ENCODE results near the gene CCDC18.
A peak's percentile ranks its signal among the peaks of the same experiment; 100 is the strongest.
"Not testable (repeated sequence)": the region's sequence is repeated elsewhere in the genome, so short reads cannot be mapped to it uniquely, and the experiment has no call there.

Gene CCDC18

GRCh38 chr1:93174638-93175037, 5.9 kb upstream of the CCDC18 start:
- H3K27ac ChIP-seq (ENCODE audit: extremely low read depth, low read depth, low read length); H3K4me3 ChIP-seq (ENCODE audit: low read depth, low read length); H3K4me1 ChIP-seq (ENCODE audit: control insufficient read depth, insufficient read depth, low read length); H3K9me3 ChIP-seq (ENCODE audit: control insufficient read depth, insufficient read depth, low read depth, low read length); POLR2A ChIA-PET: not testable (repeated sequence)
- CTCF ChIA-PET, result interaction anchor here (0.5 kb wide), 1 partner anchor 105 kb away, joined by 3 read pairs; no protein-coding TSS in a partner anchor
- TF ChIP-seq, protein P1, sequence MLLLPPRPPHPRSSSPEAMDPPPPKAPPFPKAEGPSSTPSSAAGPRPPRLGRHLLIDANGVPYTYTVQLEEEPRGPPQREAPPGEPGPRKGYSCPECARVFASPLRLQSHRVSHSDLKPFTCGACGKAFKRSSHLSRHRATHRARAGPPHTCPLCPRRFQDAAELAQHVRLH (tag by site-specific recombination; IDR thresholded peaks at IDR 0.05), result peak; percentile 61
- TF ChIP-seq ZNF146 (tag by site-specific recombination; IDR thresholded peaks at IDR 0.05), result peak; percentile 95
- peaks cover 0 to 15% of the 10 kb centered on the region in 2 experiments; a peak in 2 of 3 replicates for H3K36me3 ChIP-seq (ENCODE audit: control insufficient read depth in 2 of 2, insufficient read depth in 1 of 2, low read length in 2 of 2)

- POLR2A ChIA-PET, result interaction anchor here (0.6 to 3.6 kb wide), 2 partner anchors 13 to 99 kb away, joined by 3 to 16 read pairs; partner anchors contain the start of gene MTF2
- TF ChIP-seq ZBTB17 (tag by site-specific recombination; IDR thresholded peaks at IDR 0.05) (0 out of 2 replicates have a peak, but pooled peaks have one; percentile 38), ZNF629 (tag by site-specific recombination; IDR thresholded peaks at IDR 0.05) (no peak), ZNF133 (tag by site-specific recombination; IDR thresholded peaks at IDR 0.05) (no peak), ZNF324 (tag by site-specific recombination; IDR thresholded peaks at IDR 0.05) (no peak), ZNF571 (tag by site-specific recombination; IDR thresholded peaks at IDR 0.05) (no peak), ZNF501 (tag by site-specific recombination; IDR thresholded peaks at IDR 0.05) (no peak), ZNF366 (tag by site-specific recombination; conservative IDR thresholded peaks at IDR 0.05) (0 out of 2 replicates have a peak, but pooled peaks have one; percentile 21), PRDM2 (tag by site-specific recombination; IDR thresholded peaks at IDR 0.05; ENCODE audit: borderline replicate concordance) (no peak), ZNF791 (tag by site-specific recombination; IDR thresholded peaks at IDR 0.05) (no peak), ZNF549 (tag by site-specific recombination; IDR thresholded peaks at IDR 0.05) (no peak), FEZF1 (tag by site-specific recombination; IDR thresholded peaks at IDR 0.05) (peak; percentile 25; the same call in 1 of the 2 replicates), ZNF335 (tag by site-specific recombination; conservative IDR thresholded peaks at IDR 0.05) (no peak), ZIC2 (tag by site-specific recombination; IDR thresholded peaks at IDR 0.05) (no peak), ZNF112 (tag by site-specific recombination; IDR thresholded peaks at IDR 0.05) (no peak), ZNF510 (tag by site-specific recombination; IDR thresholded peaks at IDR 0.05; ENCODE audit: insufficient replicate concordance) (no peak), ZNF146 (tag by site-specific recombination; IDR thresholded peaks at IDR 0.05) (peak; percentile 97)
- TF ChIP-seq, protein P2, sequence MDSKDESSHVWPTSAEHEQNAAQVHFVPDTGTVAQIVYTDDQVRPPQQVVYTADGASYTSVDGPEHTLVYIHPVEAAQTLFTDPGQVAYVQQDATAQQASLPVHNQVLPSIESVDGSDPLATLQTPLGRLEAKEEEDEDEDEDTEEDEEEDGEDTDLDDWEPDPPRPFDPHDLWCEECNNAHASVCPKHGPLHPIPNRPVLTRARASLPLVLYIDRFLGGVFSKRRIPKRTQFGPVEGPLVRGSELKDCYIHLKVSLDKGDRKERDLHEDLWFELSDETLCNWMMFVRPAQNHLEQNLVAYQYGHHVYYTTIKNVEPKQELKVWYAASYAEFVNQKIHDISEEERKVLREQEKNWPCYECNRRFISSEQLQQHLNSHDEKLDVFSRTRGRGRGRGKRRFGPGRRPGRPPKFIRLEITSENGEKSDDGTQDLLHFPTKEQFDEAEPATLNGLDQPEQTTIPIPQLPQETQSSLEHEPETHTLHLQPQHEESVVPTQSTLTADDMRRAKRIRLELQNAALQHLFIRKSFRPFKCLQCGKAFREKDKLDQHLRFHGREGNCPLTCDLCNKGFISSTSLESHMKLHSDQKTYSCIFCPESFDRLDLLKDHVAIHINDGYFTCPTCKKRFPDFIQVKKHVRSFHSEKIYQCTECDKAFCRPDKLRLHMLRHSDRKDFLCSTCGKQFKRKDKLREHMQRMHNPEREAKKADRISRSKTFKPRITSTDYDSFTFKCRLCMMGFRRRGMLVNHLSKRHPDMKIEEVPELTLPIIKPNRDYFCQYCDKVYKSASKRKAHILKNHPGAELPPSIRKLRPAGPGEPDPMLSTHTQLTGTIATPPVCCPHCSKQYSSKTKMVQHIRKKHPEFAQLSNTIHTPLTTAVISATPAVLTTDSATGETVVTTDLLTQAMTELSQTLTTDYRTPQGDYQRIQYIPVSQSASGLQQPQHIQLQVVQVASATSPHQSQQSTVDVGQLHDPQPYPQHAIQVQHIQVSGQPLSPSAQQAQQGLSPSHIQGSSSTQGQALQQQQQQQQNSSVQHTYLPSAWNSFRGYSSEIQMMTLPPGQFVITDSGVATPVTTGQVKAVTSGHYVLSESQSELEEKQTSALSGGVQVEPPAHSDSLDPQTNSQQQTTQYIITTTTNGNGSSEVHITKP (tag by site-specific recombination; IDR thresholded peaks at IDR 0.05), result no peak
- TF ChIP-seq, protein P3, sequence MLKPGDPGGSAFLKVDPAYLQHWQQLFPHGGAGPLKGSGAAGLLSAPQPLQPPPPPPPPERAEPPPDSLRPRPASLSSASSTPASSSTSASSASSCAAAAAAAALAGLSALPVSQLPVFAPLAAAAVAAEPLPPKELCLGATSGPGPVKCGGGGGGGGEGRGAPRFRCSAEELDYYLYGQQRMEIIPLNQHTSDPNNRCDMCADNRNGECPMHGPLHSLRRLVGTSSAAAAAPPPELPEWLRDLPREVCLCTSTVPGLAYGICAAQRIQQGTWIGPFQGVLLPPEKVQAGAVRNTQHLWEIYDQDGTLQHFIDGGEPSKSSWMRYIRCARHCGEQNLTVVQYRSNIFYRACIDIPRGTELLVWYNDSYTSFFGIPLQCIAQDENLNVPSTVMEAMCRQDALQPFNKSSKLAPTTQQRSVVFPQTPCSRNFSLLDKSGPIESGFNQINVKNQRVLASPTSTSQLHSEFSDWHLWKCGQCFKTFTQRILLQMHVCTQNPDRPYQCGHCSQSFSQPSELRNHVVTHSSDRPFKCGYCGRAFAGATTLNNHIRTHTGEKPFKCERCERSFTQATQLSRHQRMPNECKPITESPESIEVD (tag by site-specific recombination; IDR thresholded peaks at IDR 0.05), result peak; percentile 32; the same call in 1 of the 2 replicates
- no peaks in the 10 kb centered on the region for H3K9me3 ChIP-seq (ENCODE audit: control insufficient read depth, insufficient read depth, low read depth, low read length)
- H3K4me3 ChIP-seq (ENCODE audit: low read depth, low read length), result peak overlapping the region; percentile 98
- peaks cover 0 to 15% of the 10 kb centered on the region in 2 experiments; a peak in 2 of 3 replicates for H3K36me3 ChIP-seq (ENCODE audit: control insufficient read depth in 2 of 2, insufficient read depth in 1 of 2, low read length in 2 of 2)
- CTCF ChIA-PET, result interaction anchor here (0.7 kb wide), 1 partner anchor 320 kb away, joined by 3 read pairs; no protein-coding TSS in a partner anchor
- H3K4me1 ChIP-seq (ENCODE audit: control insufficient read depth, insufficient read depth, low read length), result no peaks in the 10 kb centered on the region
- no peak overlapping the region for H3K27ac ChIP-seq (ENCODE audit: extremely low read depth, low read depth, low read length)
These were observed 2.5 kb upstream of the CCDC18 start for GRCh38 chr1:93177991-93178390.
